Bronchial epithelial cell (primary cell): ENCODE data around the gene NEURL1. TPM values are rescaled to one million over a fixed set of nuclear protein-coding genes. Genes with fewer than 3 reads are reported as not detected.

Source experiments
- DNase-seq: peaks from one replicate; pipeline ENCODE4 v3.0.0-alpha.2; 2010; ENCODE audit warnings: low read depth
- FAIRE-seq: peaks from 2 replicates; lab custom pipeline; 2011; peaks lifted over from hg19 to GRCh38; lab: Jason Lieb, UNC
- H3K27me3 ChIP-seq: 2 replicates; pipeline ENCODE4 v1.5.1; 2011; ENCODE audit warnings: low read length; ENCODE audit not compliant: control insufficient read depth, insufficient read depth
- H3K36me3 ChIP-seq: 2 replicates; pipeline ENCODE4 v1.5.1; 2011; ENCODE audit warnings: low read length; ENCODE audit not compliant: control insufficient read depth, insufficient read depth
- H3K4me3 ChIP-seq: 2 replicates; pipeline ENCODE4 v1.5.1; 2011; ENCODE audit warnings: mild to moderate bottlenecking, low read depth, low read length, control low read depth
- total RNA-seq: library from RNA; depleted of rRNA; stranded (reverse); fragments of >200 nt; gene quantifications from 2 replicates; pipeline ENCODE4 v1.2.1, GENCODE V29; 2014
- TF ChIP-seq, protein P1 (sequence below): IDR thresholded peaks from 2 replicates; pipeline ENCODE4 v1.5.1; 2011; ENCODE audit warnings: mild to moderate bottlenecking, moderate library complexity, low read length, control low read depth, inconsistent platforms; ENCODE audit not compliant: insufficient read depth, severe bottlenecking

Gene NEURL1
- total RNA-seq, 1 donor from 2014 or later = 1.1 TPM

DNA sequence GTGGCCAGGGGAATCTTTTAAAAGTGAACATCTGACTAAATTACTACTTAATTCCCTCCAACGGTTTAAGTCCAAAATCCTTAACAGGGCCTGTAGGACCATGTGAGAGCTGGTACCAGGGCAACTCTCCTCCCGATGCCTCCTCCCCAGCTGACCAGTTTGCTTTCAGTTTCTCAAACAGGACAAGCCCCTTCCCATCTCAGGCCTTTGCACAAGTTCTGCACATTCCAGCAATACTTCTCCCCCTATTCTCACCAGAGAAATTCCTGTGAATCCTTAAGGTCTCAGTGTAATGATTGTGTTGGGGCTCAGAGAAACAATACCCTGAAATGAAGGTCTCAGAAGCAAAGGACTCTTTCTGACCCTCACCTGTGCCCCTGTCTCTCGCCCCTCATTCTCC, 26.8 kb upstream of the NEURL1 start:
- no peaks in the 10 kb centered on the region for H3K36me3 ChIP-seq
- FAIRE-seq (no peak), DNase-seq (no peak)
- H3K27me3 ChIP-seq = no peaks in the 10 kb centered on the region
- no peak overlapping the region for H3K4me3 ChIP-seq
- TF ChIP-seq, protein P1, sequence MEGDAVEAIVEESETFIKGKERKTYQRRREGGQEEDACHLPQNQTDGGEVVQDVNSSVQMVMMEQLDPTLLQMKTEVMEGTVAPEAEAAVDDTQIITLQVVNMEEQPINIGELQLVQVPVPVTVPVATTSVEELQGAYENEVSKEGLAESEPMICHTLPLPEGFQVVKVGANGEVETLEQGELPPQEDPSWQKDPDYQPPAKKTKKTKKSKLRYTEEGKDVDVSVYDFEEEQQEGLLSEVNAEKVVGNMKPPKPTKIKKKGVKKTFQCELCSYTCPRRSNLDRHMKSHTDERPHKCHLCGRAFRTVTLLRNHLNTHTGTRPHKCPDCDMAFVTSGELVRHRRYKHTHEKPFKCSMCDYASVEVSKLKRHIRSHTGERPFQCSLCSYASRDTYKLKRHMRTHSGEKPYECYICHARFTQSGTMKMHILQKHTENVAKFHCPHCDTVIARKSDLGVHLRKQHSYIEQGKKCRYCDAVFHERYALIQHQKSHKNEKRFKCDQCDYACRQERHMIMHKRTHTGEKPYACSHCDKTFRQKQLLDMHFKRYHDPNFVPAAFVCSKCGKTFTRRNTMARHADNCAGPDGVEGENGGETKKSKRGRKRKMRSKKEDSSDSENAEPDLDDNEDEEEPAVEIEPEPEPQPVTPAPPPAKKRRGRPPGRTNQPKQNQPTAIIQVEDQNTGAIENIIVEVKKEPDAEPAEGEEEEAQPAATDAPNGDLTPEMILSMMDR = no peak

DNA sequence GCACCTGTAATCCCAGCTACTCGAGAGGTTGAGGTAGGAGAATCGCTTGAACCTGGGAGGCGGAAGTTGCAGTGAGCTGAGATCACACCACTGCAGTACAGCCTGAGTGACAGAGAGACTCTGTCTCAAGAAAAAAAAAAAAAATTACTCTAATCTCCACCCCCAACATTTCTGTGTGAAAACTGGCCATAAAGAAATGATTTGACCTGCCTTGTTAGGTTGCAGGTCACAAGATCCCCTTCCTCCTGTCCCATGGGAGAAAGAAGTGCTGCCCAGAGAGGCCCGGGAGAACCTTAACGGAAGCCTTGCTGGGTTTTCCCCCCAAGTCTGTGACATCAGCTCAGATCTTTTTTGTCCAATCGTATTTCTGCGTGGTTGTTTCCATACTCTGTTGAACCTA, 26.1 kb upstream of the NEURL1 start:
- no peaks in the 10 kb centered on the region for H3K27me3 ChIP-seq
- H3K4me3 ChIP-seq = no peak overlapping the region
- TF ChIP-seq, protein P1 = no peak
- no peak for FAIRE-seq
- H3K36me3 ChIP-seq = no peaks in the 10 kb centered on the region
- no peak for DNase-seq

DNA sequence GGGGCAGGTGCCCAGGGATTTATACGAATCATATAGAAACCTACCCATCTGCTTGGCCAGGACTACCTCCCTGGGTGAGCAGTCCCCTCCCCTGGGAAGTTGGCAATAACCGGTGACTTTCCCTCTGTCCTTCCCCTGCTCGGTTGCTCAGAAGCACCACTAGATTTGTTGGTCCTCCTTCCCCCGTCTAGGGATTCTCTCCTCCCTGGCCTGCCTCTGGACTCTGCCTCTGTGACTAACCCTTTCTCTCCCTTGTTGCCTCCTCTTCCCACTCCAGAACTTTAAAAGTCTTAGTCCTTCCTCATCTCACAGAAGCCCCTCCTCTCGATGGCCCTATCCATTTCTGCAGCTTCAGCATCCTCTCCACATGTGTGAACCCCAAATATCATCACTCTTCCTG, 24.3 kb upstream of the NEURL1 start:
- Histone ChIP-seq H3K4me3 (no peak overlapping the region), H3K27me3 (no peaks in the 10 kb centered on the region), H3K36me3 (no peaks in the 10 kb centered on the region)
- DNase-seq (no peak), FAIRE-seq (no peak)
- TF ChIP-seq, protein P1 = no peak

DNA sequence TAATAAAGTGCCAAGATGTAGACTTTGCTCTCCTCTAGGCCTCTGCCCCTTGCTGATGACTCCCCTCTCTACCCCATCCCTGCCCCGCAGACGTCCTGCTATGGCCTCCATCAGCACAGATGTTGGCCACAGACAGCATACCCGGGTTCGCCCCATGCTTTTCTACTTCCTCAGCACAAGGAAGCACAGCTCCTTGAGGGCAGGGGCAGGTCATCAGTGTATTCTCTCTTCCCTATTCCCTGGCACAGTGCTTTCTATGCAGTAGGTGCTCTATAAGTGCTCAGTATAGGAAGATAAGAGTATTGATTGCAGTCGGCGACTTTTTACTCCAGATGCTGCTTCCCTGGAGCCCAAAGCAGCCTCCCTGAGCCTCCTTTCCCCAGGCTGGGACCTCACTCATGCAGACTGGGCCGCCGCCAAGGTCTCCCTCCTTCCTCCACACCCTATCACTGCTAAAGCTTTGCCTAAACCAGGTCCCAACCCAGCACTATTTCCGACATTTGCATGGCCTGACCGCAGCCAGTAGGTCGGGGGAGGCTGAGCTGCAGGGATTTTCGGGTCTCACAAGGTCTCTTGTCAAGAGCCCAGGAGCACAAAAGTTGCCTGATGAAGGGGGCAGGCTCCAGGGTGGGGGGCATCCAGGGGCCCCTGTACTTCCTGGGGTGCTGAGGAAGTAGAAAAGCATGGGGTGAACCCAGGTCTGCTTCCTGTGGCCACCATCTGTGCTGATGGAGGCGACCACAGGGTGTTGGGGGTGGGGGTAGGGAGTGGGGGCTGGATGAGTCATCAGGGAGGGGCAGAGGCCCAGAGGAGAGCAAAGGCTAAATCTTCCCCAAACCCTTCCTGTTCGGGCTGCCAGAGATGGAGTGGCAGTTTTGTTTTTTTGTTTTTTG, 22.5 kb upstream of the NEURL1 start:
- FAIRE-seq (no peak), DNase-seq (no peak)
- Histone ChIP-seq H3K36me3 (no peaks in the 10 kb centered on the region), H3K4me3 (no peak overlapping the region), H3K27me3 (no peaks in the 10 kb centered on the region)
- TF ChIP-seq, protein P1 = no peak

DNA sequence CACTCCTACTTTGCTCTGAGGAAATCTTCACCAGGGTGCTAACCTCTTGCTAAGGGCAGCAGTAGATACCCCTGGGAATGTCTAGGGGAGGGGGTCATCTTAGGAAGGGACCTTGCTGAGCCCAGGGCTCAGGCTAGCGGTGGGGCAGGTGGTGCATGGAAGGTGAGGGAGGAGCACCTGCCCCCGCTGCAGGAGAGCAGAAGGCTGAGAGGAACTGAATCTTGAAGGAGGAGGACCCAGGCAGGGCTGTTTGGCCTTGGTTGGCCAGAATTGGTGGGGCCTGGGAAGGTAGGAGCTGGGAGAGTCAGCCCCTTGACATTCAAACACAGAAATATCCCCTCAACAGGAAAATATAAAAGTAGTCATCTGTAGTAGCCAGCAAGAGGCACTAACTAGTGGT, 21.5 kb upstream of the NEURL1 start:
- DNase-seq (no peak), FAIRE-seq (no peak)
- H3K27me3 ChIP-seq = no peaks in the 10 kb centered on the region
- H3K4me3 ChIP-seq = no peak overlapping the region
- H3K36me3 ChIP-seq = no peaks in the 10 kb centered on the region
- TF ChIP-seq, protein P1 = no peak
